ENCODE data around the gene DHRS3.

DNA sequence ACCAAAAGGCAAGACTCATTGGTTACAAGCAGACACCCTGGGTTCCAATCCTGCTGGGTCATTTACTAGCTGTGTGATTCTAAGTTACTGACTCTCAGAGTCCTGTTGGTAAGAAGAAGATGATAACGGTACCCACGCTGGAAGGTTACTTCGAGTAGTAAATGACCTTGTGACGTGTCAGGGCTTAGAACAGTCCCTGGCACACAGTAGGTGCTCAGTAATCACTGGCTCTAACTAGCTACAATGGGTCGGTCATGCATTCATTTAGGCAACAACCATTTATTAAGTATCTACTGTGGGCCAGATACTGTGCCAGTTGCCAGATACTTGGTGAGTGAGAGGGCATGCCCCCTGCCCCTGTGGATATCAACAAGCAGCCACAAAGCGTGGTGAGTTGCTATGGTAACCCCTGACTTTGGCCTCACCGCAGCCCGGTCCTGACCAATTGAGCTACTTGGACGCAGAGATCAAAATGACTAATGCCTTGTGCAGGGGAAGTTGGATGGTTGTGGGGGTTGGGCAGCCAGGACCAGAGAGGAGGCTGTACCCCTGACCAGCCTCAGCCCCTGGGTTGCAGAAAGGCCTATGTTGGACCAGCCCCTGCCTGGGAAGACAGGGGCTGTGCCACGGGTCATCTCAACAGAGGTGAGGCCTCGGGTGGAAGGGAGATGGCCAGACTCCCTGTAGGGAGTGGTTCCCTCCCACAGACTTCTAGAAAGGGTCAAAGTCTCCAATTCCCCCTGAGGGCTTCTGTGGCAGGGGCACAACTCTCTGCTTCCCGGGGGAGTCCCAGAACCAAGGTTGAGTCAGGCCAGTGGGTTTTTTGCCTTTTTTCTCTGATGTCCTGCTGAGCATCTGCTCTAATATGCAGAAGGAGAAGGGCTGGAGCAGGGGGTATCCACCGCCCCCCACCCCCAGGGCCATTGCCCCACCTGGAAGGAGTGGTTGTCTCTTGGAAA lies 16.0 kb downstream of the DHRS3 start:
- TF ChIP-seq POLR2A (IDR thresholded peaks at IDR 0.05) = no peak
- TF ChIP-seq, protein P1, sequence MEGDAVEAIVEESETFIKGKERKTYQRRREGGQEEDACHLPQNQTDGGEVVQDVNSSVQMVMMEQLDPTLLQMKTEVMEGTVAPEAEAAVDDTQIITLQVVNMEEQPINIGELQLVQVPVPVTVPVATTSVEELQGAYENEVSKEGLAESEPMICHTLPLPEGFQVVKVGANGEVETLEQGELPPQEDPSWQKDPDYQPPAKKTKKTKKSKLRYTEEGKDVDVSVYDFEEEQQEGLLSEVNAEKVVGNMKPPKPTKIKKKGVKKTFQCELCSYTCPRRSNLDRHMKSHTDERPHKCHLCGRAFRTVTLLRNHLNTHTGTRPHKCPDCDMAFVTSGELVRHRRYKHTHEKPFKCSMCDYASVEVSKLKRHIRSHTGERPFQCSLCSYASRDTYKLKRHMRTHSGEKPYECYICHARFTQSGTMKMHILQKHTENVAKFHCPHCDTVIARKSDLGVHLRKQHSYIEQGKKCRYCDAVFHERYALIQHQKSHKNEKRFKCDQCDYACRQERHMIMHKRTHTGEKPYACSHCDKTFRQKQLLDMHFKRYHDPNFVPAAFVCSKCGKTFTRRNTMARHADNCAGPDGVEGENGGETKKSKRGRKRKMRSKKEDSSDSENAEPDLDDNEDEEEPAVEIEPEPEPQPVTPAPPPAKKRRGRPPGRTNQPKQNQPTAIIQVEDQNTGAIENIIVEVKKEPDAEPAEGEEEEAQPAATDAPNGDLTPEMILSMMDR (IDR thresholded peaks at IDR 0.05) = no peak
